ENCODE measurements around the gene YPEL1. TPM values are rescaled to one million over a fixed set of nuclear protein-coding genes. Genes with fewer than 3 reads are reported as not detected.

YPEL1 gene
- total RNA-seq, 1 experiment from 2014 or later = 1.2 TPM

GRCh38 chr22:21728270-21728669, 7.3 kb downstream of the YPEL1 start:
- intact Hi-C loops (cut with micrococcal nuclease; ENCODE audit: unreplicated experiment) = no loop called here

GRCh38 chr22:21727768-21728167, 7.8 kb downstream of the YPEL1 start:
- H3K27me3 Mint-ChIP-seq (ENCODE audit: insufficient read depth, unreplicated experiment) = no peaks in the 10 kb centered on the region

More at GRCh38 chr22:21728270-21728669, 7.3 kb downstream of the YPEL1 start:
- Histone ChIP-seq H3K4me1 (no peaks in the 10 kb centered on the region), H3K36me3 (ENCODE audit: control insufficient read depth, insufficient read depth, low read length) (no peaks in the 10 kb centered on the region), H3K4me3 (ENCODE audit: low read depth, low read length) (no peak overlapping the region), H3K27me3 (replicated peaks; ENCODE audit: control insufficient read depth, insufficient read depth, low read length) (no peaks in the 10 kb centered on the region), H3K9me3 (no peaks in the 10 kb centered on the region)
- peaks cover 4% of the 10 kb centered on the region for H3K4me1 Mint-ChIP-seq (ENCODE audit: low read depth, unreplicated experiment)
- H3K9me3 Mint-ChIP-seq (ENCODE audit: unreplicated experiment) = no peaks in the 10 kb centered on the region
- no peak overlapping the region for H3K27ac Mint-ChIP-seq (ENCODE audit: unreplicated experiment)
- no peaks in the 10 kb centered on the region for H3K36me3 Mint-ChIP-seq (ENCODE audit: insufficient read depth, unreplicated experiment)
- no peak for DNase-seq
- no peak overlapping the region for H3K4me3 Mint-ChIP-seq (ENCODE audit: unreplicated experiment)
- CTCF ChIA-PET = no interaction called here
- no peak for TF ChIP-seq CTCF (IDR thresholded peaks at IDR 0.05; ENCODE audit: insufficient read depth in 1 of 2, low read depth in 1 of 2, low read length in 1 of 2, severe bottlenecking in 1 of 2, unreplicated experiment in 1 of 2)
- H3K27me3 Mint-ChIP-seq (ENCODE audit: insufficient read depth, unreplicated experiment) = no peaks in the 10 kb centered on the region
- POLR2A ChIA-PET = no interaction called here
- BruUV-seq (replicated peaks) = no TSS peak

GRCh38 chr22:21727159-21727558, 8.4 kb downstream of the YPEL1 start:
- Histone ChIP-seq H3K9me3 (no peaks in the 10 kb centered on the region), H3K27me3 (replicated peaks; ENCODE audit: control insufficient read depth, insufficient read depth, low read length) (no peaks in the 10 kb centered on the region), H3K36me3 (ENCODE audit: control insufficient read depth, insufficient read depth, low read length) (no peaks in the 10 kb centered on the region), H3K4me3 (ENCODE audit: low read depth, low read length) (no peak overlapping the region), H3K4me1 (no peaks in the 10 kb centered on the region)
- BruUV-seq (replicated peaks) = no TSS peak
- Mint-ChIP-seq H3K27me3 (ENCODE audit: insufficient read depth, unreplicated experiment) (no peaks in the 10 kb centered on the region), H3K36me3 (ENCODE audit: insufficient read depth, unreplicated experiment) (no peaks in the 10 kb centered on the region), H3K9me3 (ENCODE audit: unreplicated experiment) (no peaks in the 10 kb centered on the region), H3K4me1 (ENCODE audit: low read depth, unreplicated experiment) (peaks cover 4% of the 10 kb centered on the region), H3K27ac (ENCODE audit: unreplicated experiment) (no peak overlapping the region), H3K4me3 (ENCODE audit: unreplicated experiment) (no peak overlapping the region)
- DNase-seq = no peak
- intact Hi-C loops (cut with micrococcal nuclease; ENCODE audit: unreplicated experiment) = no loop called here
- TF ChIP-seq CTCF (IDR thresholded peaks at IDR 0.05; ENCODE audit: insufficient read depth in 1 of 2, low read depth in 1 of 2, low read length in 1 of 2, severe bottlenecking in 1 of 2, unreplicated experiment in 1 of 2) = no peak
- ChIA-PET POLR2A (interaction anchor here (1.2 kb wide), 1 partner anchor 9 kb away, joined by 3 read pairs; no protein-coding TSS in a partner anchor), CTCF (interaction anchor here (0.7 to 1.1 kb wide), 3 partner anchors 14 to 211 kb away, joined by 3 to 15 read pairs (median 4); no protein-coding TSS in a partner anchor)

More at GRCh38 chr22:21727768-21728167, 7.8 kb downstream of the YPEL1 start:
- H3K9me3 Mint-ChIP-seq (ENCODE audit: unreplicated experiment) = no peaks in the 10 kb centered on the region
- Histone ChIP-seq H3K4me3 (ENCODE audit: low read depth, low read length) (no peak overlapping the region), H3K27me3 (replicated peaks; ENCODE audit: control insufficient read depth, insufficient read depth, low read length) (no peaks in the 10 kb centered on the region), H3K36me3 (ENCODE audit: control insufficient read depth, insufficient read depth, low read length) (no peaks in the 10 kb centered on the region), H3K9me3 (no peaks in the 10 kb centered on the region), H3K4me1 (no peaks in the 10 kb centered on the region)
- TF ChIP-seq CTCF (IDR thresholded peaks at IDR 0.05; ENCODE audit: insufficient read depth in 1 of 2, low read depth in 1 of 2, low read length in 1 of 2, severe bottlenecking in 1 of 2, unreplicated experiment in 1 of 2) = no peak
- BruUV-seq (replicated peaks) = no TSS peak
- no peak for DNase-seq
- H3K27ac Mint-ChIP-seq (ENCODE audit: unreplicated experiment) = no peak overlapping the region
- ChIA-PET POLR2A (no interaction called here), CTCF (no interaction called here)
- intact Hi-C loops (cut with micrococcal nuclease; ENCODE audit: unreplicated experiment) = no loop called here
- H3K4me1 Mint-ChIP-seq (ENCODE audit: low read depth, unreplicated experiment) = peaks cover 4% of the 10 kb centered on the region
- H3K36me3 Mint-ChIP-seq (ENCODE audit: insufficient read depth, unreplicated experiment) = no peaks in the 10 kb centered on the region
- H3K4me3 Mint-ChIP-seq (ENCODE audit: unreplicated experiment) = no peak overlapping the region

Data from Caco-2 (cell line).